Loucy (cell line): ENCODE data around the gene ZC3H11A.

Experiments used
- H2AFZ ChIP-seq: fragments of 200-600 bp; sonication (generic); 2 replicates; pipeline ENCODE4 v1.6.0; 2016; ENCODE audit warnings: antibody characterized with exemption, mild to moderate bottlenecking, low read length, moderate library complexity
- H3F3A ChIP-seq: fragments of 200-600 bp; 2 replicates; pipeline ENCODE4 v1.6.0; 2016; ENCODE audit warnings: antibody characterized with exemption, low read depth, mild to moderate bottlenecking
- H3K27me3 ChIP-seq: fragments of 200-600 bp; sonication (generic); 2 replicates; pipeline ENCODE4 v1.6.1; 2014; ENCODE audit warnings: low read length, mild to moderate bottlenecking; ENCODE audit not compliant: insufficient read depth, poor library complexity, severe bottlenecking
- H3K36me3 ChIP-seq: fragments of 200-600 bp; sonication (generic); 2 replicates; pipeline ENCODE4 v1.6.1; 2016; ENCODE audit warnings: low read length; ENCODE audit not compliant: insufficient read depth
- H3K4me1 ChIP-seq: fragments of 200-600 bp; sonication (generic); 2 replicates; pipeline ENCODE4 v1.5.1; 2014; ENCODE audit warnings: low read length, mild to moderate bottlenecking; ENCODE audit not compliant: insufficient read depth, poor library complexity, severe bottlenecking
- H3K4me2 ChIP-seq: fragments of 200-600 bp; sonication (generic); 2 replicates; pipeline ENCODE4 v1.6.0; 2014; ENCODE audit warnings: antibody characterized with exemption, low read length, low read depth, mild to moderate bottlenecking; ENCODE audit not compliant: poor library complexity, severe bottlenecking
- H3K4me3 ChIP-seq: fragments of 200-600 bp; sonication (generic); 2 replicates; pipeline ENCODE4 v1.5.1; 2014; ENCODE audit warnings: low read length, mild to moderate bottlenecking, mixed read lengths; ENCODE audit not compliant: poor library complexity, severe bottlenecking
- H3K79me2 ChIP-seq: fragments of 200-600 bp; sonication (generic); 2 replicates; pipeline ENCODE4 v1.6.1; 2014; ENCODE audit warnings: low read length; ENCODE audit not compliant: insufficient read depth
- H3K9ac ChIP-seq: fragments of 200-600 bp; sonication (generic); 2 replicates; pipeline ENCODE4 v1.6.0; 2014; ENCODE audit warnings: mild to moderate bottlenecking, low read depth, low read length, moderate library complexity; ENCODE audit not compliant: poor library complexity, severe bottlenecking
- H3K9me2 ChIP-seq: fragments of 200-600 bp; sonication (generic); replicated peaks from 2 replicates; pipeline ENCODE4 v1.6.1; 2016; ENCODE audit warnings: low read depth, low read length, mixed read lengths
- H3K9me3 ChIP-seq: fragments of 200-600 bp; sonication (generic); 2 replicates; pipeline ENCODE4 v1.6.1; 2014; ENCODE audit warnings: mild to moderate bottlenecking, antibody characterized with exemption, low read length, low read depth; ENCODE audit not compliant: insufficient read depth
- H4K20me1 ChIP-seq: fragments of 200-600 bp; sonication (generic); 2 replicates; pipeline ENCODE4 v1.6.0; 2014; ENCODE audit warnings: antibody characterized with exemption, low read length, mild to moderate bottlenecking; ENCODE audit not compliant: insufficient read depth, poor library complexity, severe bottlenecking
- EZH2phosphoT487 ChIP-seq: fragments of 200-600 bp; IDR thresholded peaks from 2 replicates; pipeline ENCODE4 v1.6.1; 2018; ENCODE audit warnings: antibody characterized with exemption, mild to moderate bottlenecking, moderate library complexity, borderline replicate concordance
- TF ChIP-seq, protein P1 (sequence below): fragments of 200-600 bp; sonication (generic); conservative IDR thresholded peaks from 2 replicates; pipeline ENCODE4 v1.5.1; 2014; ENCODE audit warnings: mild to moderate bottlenecking, antibody characterized with exemption, low read length

Gene ZC3H11A

DNA sequence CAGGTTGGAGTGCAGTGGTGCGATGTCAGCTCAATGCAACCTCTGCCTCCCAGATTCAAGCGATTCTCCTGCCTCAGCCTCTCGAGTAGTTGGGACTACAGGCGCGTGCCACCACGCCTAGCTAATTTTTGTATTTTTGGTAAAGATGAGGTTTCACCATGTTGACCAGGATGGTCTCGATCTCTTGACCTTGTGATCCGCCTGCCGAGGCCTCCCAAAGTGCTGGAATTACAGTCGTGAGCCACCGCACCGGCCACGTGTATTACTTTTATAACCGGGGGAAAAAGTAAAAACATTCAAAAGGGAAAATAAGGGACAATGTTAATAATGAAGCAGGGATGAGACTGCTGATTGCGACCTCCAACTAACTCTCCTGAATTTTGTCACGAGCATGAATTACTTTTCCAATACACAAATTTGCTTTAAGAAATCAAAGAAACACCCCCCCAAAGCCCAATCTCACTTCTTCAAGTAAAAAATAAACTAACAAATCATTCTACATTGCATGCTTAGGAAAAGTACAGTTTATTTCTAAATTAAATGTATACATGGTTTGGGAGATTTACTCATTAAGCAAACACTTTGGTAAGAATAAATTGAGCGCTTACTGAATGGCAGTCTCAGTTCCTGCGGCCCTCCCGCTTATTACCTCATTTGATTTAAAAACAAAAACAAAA, 521 bp upstream of the ZC3H11A start:
- H3K27me3 ChIP-seq, result no peaks in the 10 kb centered on the region
- peaks cover 40% of the 10 kb centered on the region for H4K20me1 ChIP-seq
- peak overlapping the region; percentile 82 for H3K9ac ChIP-seq
- H3K4me2 ChIP-seq, result peak overlapping the region; percentile 86
- no peaks in the 10 kb centered on the region for H3K9me2 ChIP-seq
- peak overlapping the region; percentile 92 for H3K4me3 ChIP-seq
- no peaks in the 10 kb centered on the region for H3K9me3 ChIP-seq
- no peaks in the 10 kb centered on the region for H3F3A ChIP-seq
- peaks cover 41% of the 10 kb centered on the region for H3K4me1 ChIP-seq
- TF ChIP-seq, protein P1, sequence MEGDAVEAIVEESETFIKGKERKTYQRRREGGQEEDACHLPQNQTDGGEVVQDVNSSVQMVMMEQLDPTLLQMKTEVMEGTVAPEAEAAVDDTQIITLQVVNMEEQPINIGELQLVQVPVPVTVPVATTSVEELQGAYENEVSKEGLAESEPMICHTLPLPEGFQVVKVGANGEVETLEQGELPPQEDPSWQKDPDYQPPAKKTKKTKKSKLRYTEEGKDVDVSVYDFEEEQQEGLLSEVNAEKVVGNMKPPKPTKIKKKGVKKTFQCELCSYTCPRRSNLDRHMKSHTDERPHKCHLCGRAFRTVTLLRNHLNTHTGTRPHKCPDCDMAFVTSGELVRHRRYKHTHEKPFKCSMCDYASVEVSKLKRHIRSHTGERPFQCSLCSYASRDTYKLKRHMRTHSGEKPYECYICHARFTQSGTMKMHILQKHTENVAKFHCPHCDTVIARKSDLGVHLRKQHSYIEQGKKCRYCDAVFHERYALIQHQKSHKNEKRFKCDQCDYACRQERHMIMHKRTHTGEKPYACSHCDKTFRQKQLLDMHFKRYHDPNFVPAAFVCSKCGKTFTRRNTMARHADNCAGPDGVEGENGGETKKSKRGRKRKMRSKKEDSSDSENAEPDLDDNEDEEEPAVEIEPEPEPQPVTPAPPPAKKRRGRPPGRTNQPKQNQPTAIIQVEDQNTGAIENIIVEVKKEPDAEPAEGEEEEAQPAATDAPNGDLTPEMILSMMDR, result no peak
- TF ChIP-seq EZH2phosphoT487, result no peak
- H2AFZ ChIP-seq, result peak overlapping the region; percentile 99
- H3K36me3 ChIP-seq, result no peaks in the 10 kb centered on the region
- peaks cover 43% of the 10 kb centered on the region for H3K79me2 ChIP-seq

DNA sequence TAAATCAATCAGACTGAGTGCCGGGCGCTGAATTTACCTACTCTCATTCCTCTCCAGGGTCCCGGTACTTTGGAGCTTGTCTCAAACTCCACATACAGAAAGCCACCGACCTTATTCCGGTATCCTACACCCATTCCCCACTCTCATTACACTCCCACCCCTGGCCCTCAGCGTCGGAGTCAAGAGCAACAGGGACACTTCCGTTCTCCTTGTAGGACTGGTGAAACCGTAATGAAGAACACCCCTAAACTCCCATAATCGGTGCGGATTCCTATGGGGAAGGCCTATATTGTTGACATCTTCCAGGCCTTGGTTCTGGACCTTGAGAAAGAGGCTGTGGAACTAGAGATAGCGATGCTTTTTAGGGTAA, 798 bp downstream of the ZC3H11A start:
- Histone ChIP-seq H4K20me1 (peaks cover 53% of the 10 kb centered on the region), H3K9ac (peak overlapping the region; percentile 82), H3K9me3 (no peaks in the 10 kb centered on the region), H3K4me2 (peak overlapping the region; percentile 86), H3F3A (0 out of 2 replicates have a peak, but pooled peaks cover 3% of the 10 kb centered on the region), H3K4me1 (peaks cover 52% of the 10 kb centered on the region), H2AFZ (no peak overlapping the region), H3K79me2 (peaks cover 56% of the 10 kb centered on the region), H3K4me3 (peak overlapping the region; percentile 92), H3K27me3 (no peaks in the 10 kb centered on the region), H3K9me2 (no peaks in the 10 kb centered on the region), H3K36me3 (no peaks in the 10 kb centered on the region)
- TF ChIP-seq EZH2phosphoT487, result no peak
- TF ChIP-seq, protein P1, result no peak

DNA sequence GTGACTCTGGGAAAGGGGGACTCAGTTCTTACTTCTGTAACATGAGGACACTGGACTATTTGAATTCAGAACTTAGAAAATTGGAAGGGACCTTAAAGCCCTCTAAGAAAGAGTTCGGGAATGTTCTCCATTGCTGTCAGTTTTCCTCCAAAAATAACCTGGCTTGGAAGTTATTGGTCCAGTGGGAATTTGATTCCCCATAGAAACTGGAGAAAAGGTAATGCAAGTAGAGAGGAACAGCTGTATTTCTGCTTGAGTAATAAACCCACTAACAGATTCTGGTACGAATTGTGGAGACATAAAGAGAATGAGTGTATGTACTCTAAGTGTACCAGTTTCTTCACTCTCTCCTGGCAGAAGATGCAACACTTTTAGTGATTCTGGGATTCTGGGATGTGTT, 1.8 kb downstream of the ZC3H11A start:
- Histone ChIP-seq H3K36me3 (no peaks in the 10 kb centered on the region), H3K27me3 (no peaks in the 10 kb centered on the region), H3F3A (0 out of 2 replicates have a peak, but pooled peaks cover 3% of the 10 kb centered on the region)

More for the DNA sequence above, 1.8 kb downstream of the ZC3H11A start:
- peaks cover 60% of the 10 kb centered on the region for H3K4me1 ChIP-seq
- H3K4me2 ChIP-seq, result peak overlapping the region; percentile 86
- peaks cover 63% of the 10 kb centered on the region for H4K20me1 ChIP-seq
- peak overlapping the region; percentile 92 for H3K4me3 ChIP-seq
- H3K9ac ChIP-seq, result peak overlapping the region; percentile 82
- no peak for TF ChIP-seq EZH2phosphoT487
- TF ChIP-seq, protein P1, result no peak
- H2AFZ ChIP-seq, result no peak overlapping the region
- H3K9me3 ChIP-seq, result no peaks in the 10 kb centered on the region
- H3K79me2 ChIP-seq, result peaks cover 66% of the 10 kb centered on the region
- no peaks in the 10 kb centered on the region for H3K9me2 ChIP-seq
